ENCODE results near the gene CLPTM1L. TPM values are rescaled to one million over a fixed set of nuclear protein-coding genes. Genes with fewer than 3 reads are reported as not detected.

CLPTM1L gene
- polyA plus RNA-seq, 3 donors: 14.1 to 76.2 (median 35.0) TPM

DNA sequence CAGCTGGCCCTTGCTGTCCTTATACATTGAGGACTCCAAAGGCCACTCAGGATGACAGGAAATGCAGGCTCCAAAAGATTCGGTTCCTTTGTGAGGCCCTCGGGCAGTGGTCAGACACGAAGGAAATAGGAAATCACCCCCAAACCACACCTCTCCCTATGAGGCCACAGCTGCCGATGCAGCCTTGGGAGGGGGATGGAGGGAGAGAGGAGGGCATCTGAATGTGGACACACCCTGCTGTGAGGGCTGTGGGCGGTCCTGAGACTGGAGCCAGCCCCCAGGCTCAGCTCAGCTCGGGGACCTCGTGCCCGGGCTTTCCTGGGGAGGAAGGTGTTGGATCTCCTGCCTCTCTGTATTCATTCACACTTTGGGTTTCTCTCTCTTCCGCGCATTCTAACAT, 2.7 kb upstream of the CLPTM1L start:
- TF ChIP-seq, protein P1, sequence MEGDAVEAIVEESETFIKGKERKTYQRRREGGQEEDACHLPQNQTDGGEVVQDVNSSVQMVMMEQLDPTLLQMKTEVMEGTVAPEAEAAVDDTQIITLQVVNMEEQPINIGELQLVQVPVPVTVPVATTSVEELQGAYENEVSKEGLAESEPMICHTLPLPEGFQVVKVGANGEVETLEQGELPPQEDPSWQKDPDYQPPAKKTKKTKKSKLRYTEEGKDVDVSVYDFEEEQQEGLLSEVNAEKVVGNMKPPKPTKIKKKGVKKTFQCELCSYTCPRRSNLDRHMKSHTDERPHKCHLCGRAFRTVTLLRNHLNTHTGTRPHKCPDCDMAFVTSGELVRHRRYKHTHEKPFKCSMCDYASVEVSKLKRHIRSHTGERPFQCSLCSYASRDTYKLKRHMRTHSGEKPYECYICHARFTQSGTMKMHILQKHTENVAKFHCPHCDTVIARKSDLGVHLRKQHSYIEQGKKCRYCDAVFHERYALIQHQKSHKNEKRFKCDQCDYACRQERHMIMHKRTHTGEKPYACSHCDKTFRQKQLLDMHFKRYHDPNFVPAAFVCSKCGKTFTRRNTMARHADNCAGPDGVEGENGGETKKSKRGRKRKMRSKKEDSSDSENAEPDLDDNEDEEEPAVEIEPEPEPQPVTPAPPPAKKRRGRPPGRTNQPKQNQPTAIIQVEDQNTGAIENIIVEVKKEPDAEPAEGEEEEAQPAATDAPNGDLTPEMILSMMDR (IDR thresholded peaks at IDR 0.05): no peak
- Mint-ChIP-seq H3K27ac (peak overlapping the region in 1 of 7 donors; percentile 36), H3K9me3 (no peaks in the 10 kb centered on the region), H3K4me3 (no peak overlapping the region), H3K4me1 (peaks cover 26% of the 10 kb centered on the region), H3K27me3 (ENCODE audit: low read depth in 3 of 3) (peaks cover 4 to 5% (median 5%) of the 10 kb centered on the region in 3 donors), H3K36me3 (peaks cover 5 to 9% of the 10 kb centered on the region in 2 donors)
- Histone ChIP-seq H3K9ac (ENCODE audit: insufficient read depth, low read length, poor library complexity, severe bottlenecking) (no peak overlapping the region), H4K20me1 (ENCODE audit: insufficient read depth, low read length) (no peaks in the 10 kb centered on the region), H3K4me1 (ENCODE audit: control insufficient read depth in 1 of 2, insufficient read depth in 2 of 2, low read length in 2 of 2) (peaks cover 16 to 30% of the 10 kb centered on the region in 2 donors), H2AFZ (ENCODE audit: insufficient read depth, low read depth, low read length, poor library complexity, severe bottlenecking) (no peak overlapping the region), H3K79me2 (ENCODE audit: insufficient read depth, low read length) (peaks cover 22% of the 10 kb centered on the region), H3K27ac (ENCODE audit: low read depth in 1 of 2, low read length in 2 of 2) (no peak overlapping the region), H3K36me3 (replicated peaks in 1 of 2; ENCODE audit: control insufficient read depth in 1 of 2, insufficient read depth in 2 of 2, low read length in 2 of 2) (peaks cover 6 to 10% of the 10 kb centered on the region in 2 donors), H3K4me3 (replicated peaks in 1 of 3; ENCODE audit: low read depth in 2 of 3, low read length in 3 of 3) (no peak overlapping the region), H3K9me3 (replicated peaks in 1 of 2; ENCODE audit: control insufficient read depth in 1 of 2, insufficient read depth in 1 of 2, low read length in 2 of 2) (no peaks in the 10 kb centered on the region), H3K4me2 (replicated peaks; ENCODE audit: extremely low read depth, low read length, poor library complexity, severe bottlenecking) (no peak overlapping the region), H3K27me3 (ENCODE audit: control insufficient read depth in 2 of 2, insufficient read depth in 2 of 2, low read length in 2 of 2) (no peaks in the 10 kb centered on the region)
- DNase-seq: no peak
- WGBS (ENCODE audit: insufficient coverage): 100% methylated on average over 1 of the region's 10 CpGs
- intact Hi-C loops (cut with micrococcal nuclease): loop anchor here (10.0 kb wide), 4 partner anchors 127 to 453 kb away; partner anchors contain the start of genes BRD9 (in 1 of the 2), MRPL36 (in 1 of the 2) and TRIP13 (in 1 of the 2)

DNA sequence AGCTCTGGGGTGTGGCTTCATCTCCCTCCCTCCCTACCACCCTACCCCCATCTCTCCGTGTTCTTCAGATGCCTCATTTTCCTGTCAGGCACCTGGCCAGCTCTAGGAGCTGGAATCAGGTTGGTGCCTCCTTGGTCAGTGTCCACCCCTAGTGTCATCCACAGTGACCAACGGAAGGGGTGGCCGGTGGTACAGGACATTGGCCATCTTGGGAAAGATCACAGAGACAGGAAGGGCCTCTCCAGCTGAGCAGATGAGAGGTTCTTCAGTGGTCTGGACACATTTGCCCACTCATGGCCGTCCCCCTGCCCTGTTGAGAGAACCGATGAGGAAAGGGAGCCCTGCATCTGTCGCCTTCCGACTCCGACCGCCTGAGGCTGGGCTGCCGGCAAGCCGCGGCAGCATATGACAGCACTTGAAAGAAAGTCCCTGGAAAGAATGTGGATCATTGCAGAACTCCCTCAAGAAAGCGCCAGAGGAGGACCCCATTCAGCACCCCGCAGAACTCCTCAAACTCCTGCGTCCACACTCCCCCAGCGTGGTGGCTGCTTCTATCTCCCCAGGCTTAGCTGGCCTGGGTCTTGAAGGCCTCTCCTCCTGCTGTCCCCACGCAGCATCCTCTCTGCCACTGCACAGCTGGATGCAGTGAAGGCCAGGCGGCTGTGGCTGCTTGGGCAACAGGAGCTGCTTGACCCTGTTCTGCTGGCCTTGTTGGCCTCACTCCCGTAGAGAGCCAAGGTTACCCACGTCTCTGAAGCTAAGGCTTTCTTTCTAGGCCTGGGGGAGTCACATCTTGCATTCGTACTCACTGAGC, 1.9 kb upstream of the CLPTM1L start:
- WGBS (ENCODE audit: insufficient coverage): 92% methylated on average over 15 of the region's 21 CpGs
- no peak overlapping the region for H3K4me3 Mint-ChIP-seq
- H3K36me3 ChIP-seq (replicated peaks in 1 of 2; ENCODE audit: control insufficient read depth in 1 of 2, insufficient read depth in 2 of 2, low read length in 2 of 2): peaks cover 13 to 17% of the 10 kb centered on the region in 2 donors
- no peaks in the 10 kb centered on the region for H3K27me3 ChIP-seq (ENCODE audit: control insufficient read depth in 2 of 2, insufficient read depth in 2 of 2, low read length in 2 of 2)
- H3K4me1 Mint-ChIP-seq: peaks cover 26% of the 10 kb centered on the region
- peaks cover 0 to 3% (median 1%) of the 10 kb centered on the region in 3 donors for H3K27me3 Mint-ChIP-seq (ENCODE audit: low read depth in 3 of 3)
- intact Hi-C loops (cut with micrococcal nuclease): loop anchor here (10.0 kb wide), 4 partner anchors 128 to 452 kb away; partner anchors contain the start of genes BRD9 (in 1 of the 2), MRPL36 (in 1 of the 2) and TRIP13 (in 1 of the 2)
- peaks cover 22% of the 10 kb centered on the region for H3K79me2 ChIP-seq (ENCODE audit: insufficient read depth, low read length)
- TF ChIP-seq, protein P1 (IDR thresholded peaks at IDR 0.05): no peak
- H3K9me3 Mint-ChIP-seq: no peaks in the 10 kb centered on the region
- H4K20me1 ChIP-seq (ENCODE audit: insufficient read depth, low read length): peaks cover 2% of the 10 kb centered on the region
- no peak overlapping the region for H3K9ac ChIP-seq (ENCODE audit: insufficient read depth, low read length, poor library complexity, severe bottlenecking)
- H3K4me2 ChIP-seq (replicated peaks; ENCODE audit: extremely low read depth, low read length, poor library complexity, severe bottlenecking): no peak overlapping the region
- no peak overlapping the region for H3K27ac Mint-ChIP-seq
- H3K4me3 ChIP-seq (replicated peaks in 1 of 3; ENCODE audit: low read depth in 2 of 3, low read length in 3 of 3): no peak overlapping the region
- DNase-seq: no peak
- H2AFZ ChIP-seq (ENCODE audit: insufficient read depth, low read depth, low read length, poor library complexity, severe bottlenecking): no peak overlapping the region
- H3K4me1 ChIP-seq (ENCODE audit: control insufficient read depth in 1 of 2, insufficient read depth in 2 of 2, low read length in 2 of 2): peaks cover 16 to 30% of the 10 kb centered on the region in 2 donors
- H3K9me3 ChIP-seq (replicated peaks in 1 of 2; ENCODE audit: control insufficient read depth in 1 of 2, insufficient read depth in 1 of 2, low read length in 2 of 2): no peaks in the 10 kb centered on the region
- peaks cover 12 to 16% of the 10 kb centered on the region in 2 donors for H3K36me3 Mint-ChIP-seq
- H3K27ac ChIP-seq (ENCODE audit: low read depth in 1 of 2, low read length in 2 of 2): no peak overlapping the region
